ENCODE results near the gene ZNF888.

GRCh38 chr19:52943134-52943883 lies 20.1 kb upstream of the ZNF888 start:
- TF ChIP-seq CTCF (IDR thresholded peaks at IDR 0.05; ENCODE audit: low read depth, low read length, poor library complexity, severe bottlenecking) (no peak), EZH2phosphoT487 (IDR thresholded peaks at IDR 0.05; ENCODE audit: borderline replicate concordance, low read length) (no peak)
